GM12801 (cell line): ENCODE data around the gene PMEPA1.

Experiments used
- CTCF ChIP-seq: IDR thresholded peaks from one replicate; pipeline ENCODE4 v1.5.1; 2011; ENCODE audit warnings: control low read depth; ENCODE audit not compliant: insufficient read length; ENCODE audit errors: extremely low read depth

PMEPA1 gene

GRCh38 chr20:57735831-57736737, 26.3 kb upstream of the PMEPA1 start:
- TF ChIP-seq CTCF, result no peak

GRCh38 chr20:57734754-57735153, 24.9 kb upstream of the PMEPA1 start:
- TF ChIP-seq CTCF, result no peak

- no peak for TF ChIP-seq CTCF
Observed at GRCh38 chr20:57732226-57732625, 22.4 kb upstream of the PMEPA1 start.

- TF ChIP-seq CTCF, result no peak
Observed at GRCh38 chr20:57728762-57729161, 18.9 kb upstream of the PMEPA1 start.

- no peak for TF ChIP-seq CTCF
Observed at GRCh38 chr20:57727863-57728262, 18.0 kb upstream of the PMEPA1 start.

- TF ChIP-seq CTCF, result no peak
Observed at GRCh38 chr20:57725636-57726035, 15.8 kb upstream of the PMEPA1 start.

- TF ChIP-seq CTCF, result no peak
Observed at GRCh38 chr20:57724610-57725405, 15.0 kb upstream of the PMEPA1 start.
